ENCODE data around the gene ZNF543. TPM values are rescaled to one million over a fixed set of nuclear protein-coding genes. Genes with fewer than 3 reads are reported as not detected.

The ZNF543 gene
- total RNA-seq, 2 experiments from 2014 or later: 4.0 to 4.3 TPM

- Mint-ChIP-seq H3K27me3 (no peaks in the 10 kb centered on the region), H3K4me3 (no peak overlapping the region), H3K4me1 (ENCODE audit: low read depth) (peaks cover 20% of the 10 kb centered on the region), H3K27ac (no peak overlapping the region), H3K36me3 (ENCODE audit: low read depth) (peaks cover 98% of the 10 kb centered on the region), H3K9me3 (peaks cover 21% of the 10 kb centered on the region)
- DNase-seq (no peak), ATAC-seq (ENCODE audit: poor library complexity) (no peak)
- peaks cover 94% of the 10 kb centered on the region for H3K36me3 ChIP-seq (ENCODE audit: insufficient read depth, low read length)
- no peak overlapping the region for H3K4me3 ChIP-seq (ENCODE audit: low read length)
- peaks cover 6% of the 10 kb centered on the region for H3K4me1 ChIP-seq (ENCODE audit: insufficient read depth, low read length)
- ChIA-PET POLR2A (no interaction called here), CTCF (no interaction called here)
- no peak overlapping the region for H3K27ac ChIP-seq (ENCODE audit: low read depth in 1 of 2, low read length in 2 of 2)
- TF ChIP-seq CTCF (IDR thresholded peaks at IDR 0.05): no peak
- H3K27me3 ChIP-seq (ENCODE audit: control insufficient read depth in 1 of 2, insufficient read depth in 2 of 2, low read length in 2 of 2): no peaks in the 10 kb centered on the region
- peaks cover 38 to 61% of the 10 kb centered on the region in 2 experiments for H3K9me3 ChIP-seq (ENCODE audit: control insufficient read depth in 1 of 2, insufficient read depth in 1 of 2, low read length in 2 of 2)
- intact Hi-C loops (cut with DNase I, micrococcal nuclease): no loop called here
These were observed 31.9 kb upstream of the ZNF543 start for GRCh38 chr19:57288373-57288772.

- TF ChIP-seq CTCF (IDR thresholded peaks at IDR 0.05): no peak
- intact Hi-C loops (cut with DNase I, micrococcal nuclease): no loop called here
- H3K36me3 Mint-ChIP-seq (ENCODE audit: low read depth): peaks cover 98% of the 10 kb centered on the region
- no peak overlapping the region for H3K4me3 ChIP-seq (ENCODE audit: low read length)
- no peaks in the 10 kb centered on the region for H3K27me3 Mint-ChIP-seq
- no peaks in the 10 kb centered on the region for H3K27me3 ChIP-seq (ENCODE audit: control insufficient read depth in 1 of 2, insufficient read depth in 2 of 2, low read length in 2 of 2)
- ATAC-seq (ENCODE audit: poor library complexity) (no peak), DNase-seq (no peak)
- peaks cover 87% of the 10 kb centered on the region for H3K36me3 ChIP-seq (ENCODE audit: insufficient read depth, low read length)
- H3K4me3 Mint-ChIP-seq: no peak overlapping the region
- peaks cover 42 to 77% of the 10 kb centered on the region in 2 experiments for H3K9me3 ChIP-seq (ENCODE audit: control insufficient read depth in 1 of 2, insufficient read depth in 1 of 2, low read length in 2 of 2)
- ChIA-PET POLR2A (no interaction called here), CTCF (no interaction called here)
- H3K9me3 Mint-ChIP-seq: peaks cover 31% of the 10 kb centered on the region
- peaks cover 16% of the 10 kb centered on the region for H3K4me1 Mint-ChIP-seq (ENCODE audit: low read depth)
- no peak overlapping the region for H3K27ac ChIP-seq (ENCODE audit: low read depth in 1 of 2, low read length in 2 of 2)
- no peak overlapping the region for H3K27ac Mint-ChIP-seq
- no peaks in the 10 kb centered on the region for H3K4me1 ChIP-seq (ENCODE audit: insufficient read depth, low read length)
These were observed 29.3 kb upstream of the ZNF543 start for GRCh38 chr19:57290970-57291369.

- Histone ChIP-seq H3K27ac (ENCODE audit: low read depth in 1 of 2, low read length in 2 of 2) (no peak overlapping the region), H3K4me3 (ENCODE audit: low read length) (no peak overlapping the region), H3K27me3 (ENCODE audit: control insufficient read depth in 1 of 2, insufficient read depth in 2 of 2, low read length in 2 of 2) (no peaks in the 10 kb centered on the region), H3K36me3 (ENCODE audit: insufficient read depth, low read length) (peaks cover 78% of the 10 kb centered on the region), H3K4me1 (ENCODE audit: insufficient read depth, low read length) (no peaks in the 10 kb centered on the region), H3K9me3 (ENCODE audit: control insufficient read depth in 1 of 2, insufficient read depth in 1 of 2, low read length in 2 of 2) (peaks cover 40 to 75% of the 10 kb centered on the region in 2 experiments)
- Mint-ChIP-seq H3K4me3 (no peak overlapping the region), H3K27me3 (no peaks in the 10 kb centered on the region), H3K27ac (no peak overlapping the region), H3K4me1 (ENCODE audit: low read depth) (peaks cover 16% of the 10 kb centered on the region), H3K9me3 (peaks cover 32% of the 10 kb centered on the region), H3K36me3 (ENCODE audit: low read depth) (peaks cover 98% of the 10 kb centered on the region)
- no peak for TF ChIP-seq CTCF (IDR thresholded peaks at IDR 0.05)
- POLR2A ChIA-PET: no interaction called here
- CTCF ChIA-PET: no interaction called here
- DNase-seq: no peak
- intact Hi-C loops (cut with DNase I, micrococcal nuclease): no loop called here
- no peak for ATAC-seq (ENCODE audit: poor library complexity)
These were observed 27.7 kb upstream of the ZNF543 start for GRCh38 chr19:57292547-57292946.
